ENCODE measurements around the gene PTHLH.

DNA sequence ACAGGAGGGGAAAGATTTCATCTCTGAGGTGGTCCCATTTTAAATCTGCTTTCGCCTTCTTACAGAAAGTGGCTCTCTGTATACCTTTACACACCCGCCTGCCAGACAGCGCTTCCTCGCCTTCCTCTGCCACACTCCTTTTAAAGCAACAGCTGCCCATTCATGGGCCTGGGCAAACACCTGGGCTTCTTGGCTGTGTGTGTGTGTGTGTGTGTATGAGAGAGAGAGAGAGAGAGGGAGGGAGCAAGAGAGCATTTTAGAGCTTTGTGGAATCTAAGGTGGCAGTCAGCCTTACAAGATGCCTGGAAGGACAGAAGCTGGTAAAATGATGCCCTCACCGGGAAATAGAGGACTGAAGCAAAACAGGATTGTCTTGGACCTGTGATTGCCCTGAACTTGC lies 20.0 kb downstream of the PTHLH start:
- TF ChIP-seq RAD21 (IDR thresholded peaks at IDR 0.05; ENCODE audit: low read length) (no peak), SIN3A (IDR thresholded peaks at IDR 0.05; ENCODE audit: borderline replicate concordance, low read depth, low read length) (no peak), EZH2phosphoT487 (IDR thresholded peaks at IDR 0.05; ENCODE audit: borderline replicate concordance, low read depth) (no peak), TCF12 (IDR thresholded peaks at IDR 0.05) (no peak)
- TF ChIP-seq, protein P1, sequence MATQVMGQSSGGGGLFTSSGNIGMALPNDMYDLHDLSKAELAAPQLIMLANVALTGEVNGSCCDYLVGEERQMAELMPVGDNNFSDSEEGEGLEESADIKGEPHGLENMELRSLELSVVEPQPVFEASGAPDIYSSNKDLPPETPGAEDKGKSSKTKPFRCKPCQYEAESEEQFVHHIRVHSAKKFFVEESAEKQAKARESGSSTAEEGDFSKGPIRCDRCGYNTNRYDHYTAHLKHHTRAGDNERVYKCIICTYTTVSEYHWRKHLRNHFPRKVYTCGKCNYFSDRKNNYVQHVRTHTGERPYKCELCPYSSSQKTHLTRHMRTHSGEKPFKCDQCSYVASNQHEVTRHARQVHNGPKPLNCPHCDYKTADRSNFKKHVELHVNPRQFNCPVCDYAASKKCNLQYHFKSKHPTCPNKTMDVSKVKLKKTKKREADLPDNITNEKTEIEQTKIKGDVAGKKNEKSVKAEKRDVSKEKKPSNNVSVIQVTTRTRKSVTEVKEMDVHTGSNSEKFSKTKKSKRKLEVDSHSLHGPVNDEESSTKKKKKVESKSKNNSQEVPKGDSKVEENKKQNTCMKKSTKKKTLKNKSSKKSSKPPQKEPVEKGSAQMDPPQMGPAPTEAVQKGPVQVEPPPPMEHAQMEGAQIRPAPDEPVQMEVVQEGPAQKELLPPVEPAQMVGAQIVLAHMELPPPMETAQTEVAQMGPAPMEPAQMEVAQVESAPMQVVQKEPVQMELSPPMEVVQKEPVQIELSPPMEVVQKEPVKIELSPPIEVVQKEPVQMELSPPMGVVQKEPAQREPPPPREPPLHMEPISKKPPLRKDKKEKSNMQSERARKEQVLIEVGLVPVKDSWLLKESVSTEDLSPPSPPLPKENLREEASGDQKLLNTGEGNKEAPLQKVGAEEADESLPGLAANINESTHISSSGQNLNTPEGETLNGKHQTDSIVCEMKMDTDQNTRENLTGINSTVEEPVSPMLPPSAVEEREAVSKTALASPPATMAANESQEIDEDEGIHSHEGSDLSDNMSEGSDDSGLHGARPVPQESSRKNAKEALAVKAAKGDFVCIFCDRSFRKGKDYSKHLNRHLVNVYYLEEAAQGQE (IDR thresholded peaks at IDR 0.05; ENCODE audit: low read depth, low read length) = no peak
- TF ChIP-seq, protein P2, sequence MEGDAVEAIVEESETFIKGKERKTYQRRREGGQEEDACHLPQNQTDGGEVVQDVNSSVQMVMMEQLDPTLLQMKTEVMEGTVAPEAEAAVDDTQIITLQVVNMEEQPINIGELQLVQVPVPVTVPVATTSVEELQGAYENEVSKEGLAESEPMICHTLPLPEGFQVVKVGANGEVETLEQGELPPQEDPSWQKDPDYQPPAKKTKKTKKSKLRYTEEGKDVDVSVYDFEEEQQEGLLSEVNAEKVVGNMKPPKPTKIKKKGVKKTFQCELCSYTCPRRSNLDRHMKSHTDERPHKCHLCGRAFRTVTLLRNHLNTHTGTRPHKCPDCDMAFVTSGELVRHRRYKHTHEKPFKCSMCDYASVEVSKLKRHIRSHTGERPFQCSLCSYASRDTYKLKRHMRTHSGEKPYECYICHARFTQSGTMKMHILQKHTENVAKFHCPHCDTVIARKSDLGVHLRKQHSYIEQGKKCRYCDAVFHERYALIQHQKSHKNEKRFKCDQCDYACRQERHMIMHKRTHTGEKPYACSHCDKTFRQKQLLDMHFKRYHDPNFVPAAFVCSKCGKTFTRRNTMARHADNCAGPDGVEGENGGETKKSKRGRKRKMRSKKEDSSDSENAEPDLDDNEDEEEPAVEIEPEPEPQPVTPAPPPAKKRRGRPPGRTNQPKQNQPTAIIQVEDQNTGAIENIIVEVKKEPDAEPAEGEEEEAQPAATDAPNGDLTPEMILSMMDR (IDR thresholded peaks at IDR 0.05) = no peak

All from SK-N-SH (cell line).